AG20443 (cell line): ENCODE measurements around the gene ADIPOQ.
"Not testable (repeated sequence)": the region's sequence is repeated elsewhere in the genome, so short reads cannot be mapped to it uniquely, and the experiment has no call there.

Experiments used
- DNase-seq: peaks from one replicate; pipeline ENCODE4 v3.0.0; 2012; ENCODE audit warnings: low spot score, mixed read lengths

The ADIPOQ gene

GRCh38 chr3:186842426-186843038, at the start of gene ADIPOQ:
TSS of gene ADIPOQ (plus strand) at chr3:186842710. CDS start at chr3:186853059, 10,349 bp downstream.
- no peak for DNase-seq

- no peak for DNase-seq
Measured at GRCh38 chr3:186798239-186798874, 44.2 kb upstream of the ADIPOQ start.

GRCh38 chr3:186800285-186800684, 42.2 kb upstream of the ADIPOQ start:
- DNase-seq: no peak

- DNase-seq: no peak
Measured at GRCh38 chr3:186802701-186803100, 39.8 kb upstream of the ADIPOQ start.

- DNase-seq: not testable (repeated sequence)
Measured at GRCh38 chr3:186803447-186803846, 39.1 kb upstream of the ADIPOQ start.

- DNase-seq: peak; percentile 90
Measured at GRCh38 chr3:186806089-186807055, 36.1 kb upstream of the ADIPOQ start, which contains the start of gene RFC4. TSS of gene RFC4 (minus strand) at chr3:186806482. CDS start at chr3:186804713, 1,769 bp downstream.

GRCh38 chr3:186807231-186807630, 35.3 kb upstream of the ADIPOQ start:
- no peak for DNase-seq

GRCh38 chr3:186810336-186810996, 32.0 kb upstream of the ADIPOQ start:
- DNase-seq: no peak

- DNase-seq: not testable (repeated sequence)
Measured at GRCh38 chr3:186811313-186811712, 31.2 kb upstream of the ADIPOQ start.

GRCh38 chr3:186814100-186814499, 28.4 kb upstream of the ADIPOQ start:
- DNase-seq: no peak

- peak; percentile 32 for DNase-seq
Measured at GRCh38 chr3:186815435-186815834, 27.1 kb upstream of the ADIPOQ start.

- DNase-seq: no peak
Measured at GRCh38 chr3:186818516-186818915, 24.0 kb upstream of the ADIPOQ start.

GRCh38 chr3:186818956-186819355, 23.6 kb upstream of the ADIPOQ start:
- no peak for DNase-seq

- peak; percentile 52 for DNase-seq
Measured at GRCh38 chr3:186821429-186822387, 20.8 kb upstream of the ADIPOQ start.

GRCh38 chr3:186822388-186822759, 20.1 kb upstream of the ADIPOQ start:
- DNase-seq: not testable (repeated sequence)

- no peak for DNase-seq
Measured at GRCh38 chr3:186823386-186823785, 19.1 kb upstream of the ADIPOQ start.

- DNase-seq: no peak
Measured at GRCh38 chr3:186824430-186825139, 17.9 kb upstream of the ADIPOQ start.

GRCh38 chr3:186825294-186825821, 17.2 kb upstream of the ADIPOQ start:
- peak; percentile 57 for DNase-seq

GRCh38 chr3:186825872-186826409, 16.6 kb upstream of the ADIPOQ start:
- no peak for DNase-seq
